Uterus (tissue), 4 donors: ENCODE results near the gene AIFM2. TPM values are rescaled to one million over a fixed set of nuclear protein-coding genes. Genes with fewer than 3 reads are reported as not detected.

Experiments
- DNase-seq, 2 donors: peaks; one replicate each; pipeline ENCODE4 v3.0.0-alpha.2; 2019 to 2020
- H3K27ac ChIP-seq, 2 donors: fragments of 200-600 bp; sonication (generic); 1 replicate in 1 of 2; 2 replicates in 1 of 2; pipeline ENCODE4 v1.5.1; 2016 to 2018
- H3K27me3 ChIP-seq, 2 donors: fragments of 200-600 bp; sonication (generic); one replicate each; pipeline ENCODE4 v1.5.1; 2018 to 2019; ENCODE audit warnings: control low read depth in 1 of 2
- H3K36me3 ChIP-seq, 2 donors: fragments of 200-600 bp; sonication (generic); one replicate each; pipeline ENCODE4 v1.5.1; 2019; ENCODE audit warnings: control low read depth in 1 of 2
- H3K4me1 ChIP-seq, 2 donors: fragments of 200-600 bp; sonication (generic); one replicate each; pipeline ENCODE4 v1.5.1; 2018 to 2019; ENCODE audit warnings: control low read depth in 1 of 2
- H3K4me3 ChIP-seq, 2 donors: fragments of 200-600 bp; sonication (generic); 1 replicate in 1 of 2; 2 replicates in 1 of 2; pipeline ENCODE4 v1.5.1; 2018 to 2019; ENCODE audit warnings: mild to moderate bottlenecking in 1 of 2
- H3K9me3 ChIP-seq, 2 donors: fragments of 200-600 bp; sonication (generic); one replicate each; pipeline ENCODE4 v1.5.1; 2019; ENCODE audit warnings: control low read depth in 1 of 2
- POLR2A ChIP-seq, 2 donors: fragments of 450-650 bp; IDR thresholded peaks; one replicate each; pipeline ENCODE4 v1.6.1; 2016; ENCODE audit warnings: antibody characterized with exemption in 2 of 2, mild to moderate bottlenecking in 1 of 2, moderate library complexity in 1 of 2
- intact Hi-C: fragments of 100-400 bp; cut with DNase I; formaldehyde crosslinking; loops from one replicate; pipeline ENCODE4 v1.15.1; 2023; ENCODE audit warnings: low total_unique reads
- total RNA-seq, 4 donors: library from RNA; depleted of rRNA in 3 of 4; stranded (reverse); fragments of >200 nt in 3 of 4; gene quantifications; one replicate each; pipeline versions ENCODE4 v1.1.0 to v1.2.4, GENCODE V29; 2014 to 2023
- TF ChIP-seq, protein P1 (sequence below), 4 experiments: fragments of 200-600 bp in 2 of 4; fragments of 450-650 bp in 2 of 4; sonication (generic) in 2 of 4; IDR thresholded peaks; one replicate each; pipeline ENCODE4 v1.5.1; 2016 to 2019; ENCODE audit warnings: antibody characterized with exemption in 4 of 4, mild to moderate bottlenecking in 2 of 4, moderate library complexity in 1 of 4
- donor health status: DM: yes; HTN: yes; CAD: no.

Gene AIFM2
- total RNA-seq, 4 donors from 2014 or later, result 3.5 to 14.0 (median 8.5) TPM

- Histone ChIP-seq H3K36me3 (no peaks in the 10 kb centered on the region), H3K4me3 (peak overlapping the region; percentile 61 to 67), H3K27ac (peak overlapping the region; percentile 84 to 94), H3K4me1 (no peaks in the 10 kb centered on the region), H3K27me3 (no peaks in the 10 kb centered on the region), H3K9me3 (no peaks in the 10 kb centered on the region)
- peak; percentile 50 to 55 for DNase-seq
- TF ChIP-seq, protein P1, sequence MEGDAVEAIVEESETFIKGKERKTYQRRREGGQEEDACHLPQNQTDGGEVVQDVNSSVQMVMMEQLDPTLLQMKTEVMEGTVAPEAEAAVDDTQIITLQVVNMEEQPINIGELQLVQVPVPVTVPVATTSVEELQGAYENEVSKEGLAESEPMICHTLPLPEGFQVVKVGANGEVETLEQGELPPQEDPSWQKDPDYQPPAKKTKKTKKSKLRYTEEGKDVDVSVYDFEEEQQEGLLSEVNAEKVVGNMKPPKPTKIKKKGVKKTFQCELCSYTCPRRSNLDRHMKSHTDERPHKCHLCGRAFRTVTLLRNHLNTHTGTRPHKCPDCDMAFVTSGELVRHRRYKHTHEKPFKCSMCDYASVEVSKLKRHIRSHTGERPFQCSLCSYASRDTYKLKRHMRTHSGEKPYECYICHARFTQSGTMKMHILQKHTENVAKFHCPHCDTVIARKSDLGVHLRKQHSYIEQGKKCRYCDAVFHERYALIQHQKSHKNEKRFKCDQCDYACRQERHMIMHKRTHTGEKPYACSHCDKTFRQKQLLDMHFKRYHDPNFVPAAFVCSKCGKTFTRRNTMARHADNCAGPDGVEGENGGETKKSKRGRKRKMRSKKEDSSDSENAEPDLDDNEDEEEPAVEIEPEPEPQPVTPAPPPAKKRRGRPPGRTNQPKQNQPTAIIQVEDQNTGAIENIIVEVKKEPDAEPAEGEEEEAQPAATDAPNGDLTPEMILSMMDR (IDR thresholded peaks at IDR 0.05), result peak; percentile 15 to 74 (median 62)
- TF ChIP-seq POLR2A (IDR thresholded peaks at IDR 0.05), result no peak
- intact Hi-C loops, result no loop called here
These were observed 13.3 kb upstream of the AIFM2 start for GRCh38 chr10:70145666-70146488.

DNA sequence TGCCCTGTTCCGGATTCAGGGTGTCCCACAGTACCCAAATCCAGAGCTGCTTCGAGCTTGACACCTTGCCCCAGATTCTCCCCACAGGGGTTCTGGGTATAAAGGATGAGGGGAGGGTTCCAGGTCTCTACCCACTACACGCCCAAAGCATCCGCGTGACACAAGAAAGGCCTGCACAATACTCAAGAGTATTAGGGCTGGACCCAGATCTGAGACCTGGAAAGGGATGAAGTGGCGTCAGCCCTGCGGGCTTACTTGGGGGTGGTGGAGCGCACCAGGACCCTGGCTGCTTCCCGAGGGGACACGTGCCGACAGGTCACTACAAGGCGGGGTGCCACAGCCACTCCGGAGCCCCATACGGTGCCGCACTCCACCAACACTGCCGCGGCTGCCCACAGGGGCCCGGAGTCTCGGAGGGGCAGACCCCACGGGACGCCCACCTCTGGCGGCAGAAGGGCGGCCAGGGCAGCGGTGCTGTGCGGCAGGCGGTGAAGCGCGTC, 12.6 kb upstream of the AIFM2 start:
- intact Hi-C loops, result no loop called here
- Histone ChIP-seq H3K36me3 (no peaks in the 10 kb centered on the region), H3K9me3 (no peaks in the 10 kb centered on the region), H3K27ac (peak overlapping the region; percentile 84 to 94), H3K27me3 (no peaks in the 10 kb centered on the region), H3K4me3 (peak overlapping the region; percentile 61 to 67), H3K4me1 (no peaks in the 10 kb centered on the region)
- TF ChIP-seq, protein P1 (IDR thresholded peaks at IDR 0.05), result no peak
- TF ChIP-seq POLR2A (IDR thresholded peaks at IDR 0.05), result no peak
- DNase-seq, result peak in 1 of 2 donors; percentile 35

DNA sequence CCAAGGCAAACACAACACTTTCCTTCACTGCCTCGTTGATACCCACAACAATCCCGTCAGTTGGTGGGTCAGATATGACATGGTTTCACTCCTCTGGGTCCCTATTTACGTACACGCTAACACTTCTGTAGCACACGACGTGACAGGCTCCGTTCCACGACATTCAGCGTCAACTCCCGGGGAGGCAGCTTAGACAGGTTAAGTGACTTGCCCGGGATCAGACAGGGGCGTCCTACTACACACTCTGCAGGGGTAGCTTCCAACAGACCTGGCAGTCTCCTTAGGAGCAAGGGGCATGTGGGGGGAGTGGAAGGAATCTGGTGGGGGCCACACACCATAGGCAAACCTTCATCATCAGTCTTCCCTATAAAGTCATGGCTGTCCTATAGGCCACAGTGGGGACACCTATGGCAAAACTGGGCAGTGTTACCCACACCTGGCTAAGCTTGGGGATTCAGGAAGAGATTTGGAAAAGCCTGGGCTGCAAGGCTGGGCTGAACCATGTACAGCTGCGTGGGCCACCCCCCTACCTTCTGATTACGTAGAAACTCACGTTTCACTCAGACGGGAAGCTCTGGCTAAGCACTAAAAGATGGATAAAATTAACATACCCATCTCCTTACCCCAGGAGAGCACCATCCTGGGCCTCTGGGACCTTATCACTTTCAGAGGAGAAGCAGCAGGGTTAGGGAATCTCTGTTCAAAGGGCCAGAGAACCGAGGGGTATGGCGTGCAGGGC, 11.9 kb upstream of the AIFM2 start:
- peak overlapping the region in 1 of 2 donors; percentile 67 for H3K4me3 ChIP-seq
- H3K27ac ChIP-seq, result peak overlapping the region in 1 of 2 donors; percentile 84
- intact Hi-C loops, result no loop called here
- H3K27me3 ChIP-seq, result no peaks in the 10 kb centered on the region
- no peaks in the 10 kb centered on the region for H3K4me1 ChIP-seq
- no peaks in the 10 kb centered on the region for H3K36me3 ChIP-seq
- H3K9me3 ChIP-seq, result no peaks in the 10 kb centered on the region
- no peak for DNase-seq
- TF ChIP-seq, protein P1 (IDR thresholded peaks at IDR 0.05), result no peak
- TF ChIP-seq POLR2A (IDR thresholded peaks at IDR 0.05), result no peak

DNA sequence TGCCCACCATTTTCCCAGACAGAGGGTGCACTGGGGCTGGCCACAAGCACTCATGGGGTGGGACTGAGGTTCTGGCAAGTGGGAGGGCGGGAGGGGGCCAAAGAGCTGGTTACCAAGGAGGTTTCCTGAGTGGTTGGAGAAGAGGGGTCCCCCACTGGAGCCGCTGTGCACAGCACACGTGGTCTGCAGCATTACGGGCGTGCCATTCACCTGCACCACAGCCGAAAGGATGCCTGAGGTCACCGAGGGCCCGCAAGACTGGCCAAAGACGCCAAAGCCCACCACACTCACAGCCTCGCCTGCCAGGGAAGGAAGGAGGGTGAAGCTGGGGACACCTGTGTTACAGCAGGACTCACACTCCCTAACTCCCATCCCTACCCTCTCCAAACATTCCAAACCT, 9.9 kb upstream of the AIFM2 start:
- Histone ChIP-seq H3K27me3 (no peaks in the 10 kb centered on the region), H3K4me3 (no peak overlapping the region), H3K9me3 (no peaks in the 10 kb centered on the region), H3K4me1 (no peaks in the 10 kb centered on the region), H3K27ac (no peak overlapping the region), H3K36me3 (no peaks in the 10 kb centered on the region)
- DNase-seq, result no peak
- intact Hi-C loops, result no loop called here
- no peak for TF ChIP-seq POLR2A (IDR thresholded peaks at IDR 0.05)
- TF ChIP-seq, protein P1 (IDR thresholded peaks at IDR 0.05), result no peak

GRCh38 chr10:70140297-70140696, 7.7 kb upstream of the AIFM2 start:
- Histone ChIP-seq H3K27ac (no peak overlapping the region), H3K4me1 (no peaks in the 10 kb centered on the region), H3K4me3 (no peak overlapping the region), H3K27me3 (no peaks in the 10 kb centered on the region), H3K9me3 (no peaks in the 10 kb centered on the region), H3K36me3 (no peaks in the 10 kb centered on the region)
- no peak for TF ChIP-seq POLR2A (IDR thresholded peaks at IDR 0.05)
- TF ChIP-seq, protein P1 (IDR thresholded peaks at IDR 0.05), result no peak
- intact Hi-C loops, result no loop called here
- DNase-seq, result no peak
